ENCODE data around the gene GABARAP. TPM values are rescaled to one million over a fixed set of nuclear protein-coding genes. Genes with fewer than 3 reads are reported as not detected.

GABARAP gene
- total and polyA plus RNA-seq, 2 of the 13 experiments (the other 11 are each of a cell fraction or from before 2014, with no cell fraction given): 161 to 310 TPM

- TF ChIP-seq, protein P1, sequence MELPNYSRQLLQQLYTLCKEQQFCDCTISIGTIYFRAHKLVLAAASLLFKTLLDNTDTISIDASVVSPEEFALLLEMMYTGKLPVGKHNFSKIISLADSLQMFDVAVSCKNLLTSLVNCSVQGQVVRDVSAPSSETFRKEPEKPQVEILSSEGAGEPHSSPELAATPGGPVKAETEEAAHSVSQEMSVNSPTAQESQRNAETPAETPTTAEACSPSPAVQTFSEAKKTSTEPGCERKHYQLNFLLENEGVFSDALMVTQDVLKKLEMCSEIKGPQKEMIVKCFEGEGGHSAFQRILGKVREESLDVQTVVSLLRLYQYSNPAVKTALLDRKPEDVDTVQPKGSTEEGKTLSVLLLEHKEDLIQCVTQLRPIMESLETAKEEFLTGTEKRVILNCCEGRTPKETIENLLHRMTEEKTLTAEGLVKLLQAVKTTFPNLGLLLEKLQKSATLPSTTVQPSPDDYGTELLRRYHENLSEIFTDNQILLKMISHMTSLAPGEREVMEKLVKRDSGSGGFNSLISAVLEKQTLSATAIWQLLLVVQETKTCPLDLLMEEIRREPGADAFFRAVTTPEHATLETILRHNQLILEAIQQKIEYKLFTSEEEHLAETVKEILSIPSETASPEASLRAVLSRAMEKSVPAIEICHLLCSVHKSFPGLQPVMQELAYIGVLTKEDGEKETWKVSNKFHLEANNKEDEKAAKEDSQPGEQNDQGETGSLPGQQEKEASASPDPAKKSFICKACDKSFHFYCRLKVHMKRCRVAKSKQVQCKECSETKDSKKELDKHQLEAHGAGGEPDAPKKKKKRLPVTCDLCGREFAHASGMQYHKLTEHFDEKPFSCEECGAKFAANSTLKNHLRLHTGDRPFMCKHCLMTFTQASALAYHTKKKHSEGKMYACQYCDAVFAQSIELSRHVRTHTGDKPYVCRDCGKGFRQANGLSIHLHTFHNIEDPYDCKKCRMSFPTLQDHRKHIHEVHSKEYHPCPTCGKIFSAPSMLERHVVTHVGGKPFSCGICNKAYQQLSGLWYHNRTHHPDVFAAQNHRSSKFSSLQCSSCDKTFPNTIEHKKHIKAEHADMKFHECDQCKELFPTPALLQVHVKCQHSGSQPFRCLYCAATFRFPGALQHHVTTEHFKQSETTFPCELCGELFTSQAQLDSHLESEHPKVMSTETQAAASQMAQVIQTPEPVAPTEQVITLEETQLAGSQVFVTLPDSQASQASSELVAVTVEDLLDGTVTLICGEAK (IDR thresholded peaks at IDR 0.05): peak; percentile 67
- TF ChIP-seq, protein P1 (CRISPR knock-in tag; IDR thresholded peaks at IDR 0.05): no peak
- TF ChIP-seq KLF9 (CRISPR knock-in tag; IDR thresholded peaks at IDR 0.05; ENCODE audit: low read depth) (no peak), FOXJ3 (CRISPR knock-in tag; IDR thresholded peaks at IDR 0.05; ENCODE audit: borderline replicate concordance) (no peak), BCL6 (CRISPR knock-in tag; IDR thresholded peaks at IDR 0.05) (no peak), RBAK (CRISPR knock-in tag; IDR thresholded peaks at IDR 0.05) (no peak), ESRRA (CRISPR knock-in tag; IDR thresholded peaks at IDR 0.05; ENCODE audit: low read depth) (no peak), NCOA5 (CRISPR knock-in tag; IDR thresholded peaks at IDR 0.05) (no peak), JUNB (CRISPR knock-in tag; IDR thresholded peaks at IDR 0.05; ENCODE audit: borderline replicate concordance) (no peak), ZNF569 (CRISPR knock-in tag; IDR thresholded peaks at IDR 0.05; ENCODE audit: borderline replicate concordance) (no peak), SRSF9 (IDR thresholded peaks at IDR 0.05; ENCODE audit: borderline replicate concordance, insufficient read depth, low read depth, low read length, poor library complexity, severe bottlenecking) (no peak), NFYC (CRISPR knock-in tag; IDR thresholded peaks at IDR 0.05) (peak; percentile 50; the same call in 1 of the 2 replicates), TGIF2 (CRISPR knock-in tag; IDR thresholded peaks at IDR 0.05) (no peak; the same call in 1 of the 2 replicates), ZBTB8A (CRISPR knock-in tag; IDR thresholded peaks at IDR 0.05; ENCODE audit: borderline replicate concordance, low read depth) (no peak), ZSCAN29 (CRISPR knock-in tag; conservative IDR thresholded peaks at IDR 0.05) (peak; percentile 82; the same call in 1 of the 2 replicates), LBX2 (CRISPR knock-in tag; IDR thresholded peaks at IDR 0.05; ENCODE audit: borderline replicate concordance) (no peak), SAFB2 (CRISPR knock-in tag; IDR thresholded peaks at IDR 0.05; ENCODE audit: borderline replicate concordance, low read depth) (peak; percentile 89; the same call in 1 of the 2 replicates), NR2F2 (IDR thresholded peaks at IDR 0.05; ENCODE audit: borderline replicate concordance, low read depth) (no peak; the same call in 1 of the 2 replicates)
- TF ChIP-seq, protein P2, sequence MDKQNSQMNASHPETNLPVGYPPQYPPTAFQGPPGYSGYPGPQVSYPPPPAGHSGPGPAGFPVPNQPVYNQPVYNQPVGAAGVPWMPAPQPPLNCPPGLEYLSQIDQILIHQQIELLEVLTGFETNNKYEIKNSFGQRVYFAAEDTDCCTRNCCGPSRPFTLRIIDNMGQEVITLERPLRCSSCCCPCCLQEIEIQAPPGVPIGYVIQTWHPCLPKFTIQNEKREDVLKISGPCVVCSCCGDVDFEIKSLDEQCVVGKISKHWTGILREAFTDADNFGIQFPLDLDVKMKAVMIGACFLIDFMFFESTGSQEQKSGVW (CRISPR knock-in tag; IDR thresholded peaks at IDR 0.05; ENCODE audit: borderline replicate concordance): no peak
Observed at GRCh38 chr17:7239091-7240027, 2.9 kb downstream of the GABARAP start, which contains the start of gene PHF23 (continued).
